ENCODE data around the gene MACROD2.

Gene MACROD2

DNA sequence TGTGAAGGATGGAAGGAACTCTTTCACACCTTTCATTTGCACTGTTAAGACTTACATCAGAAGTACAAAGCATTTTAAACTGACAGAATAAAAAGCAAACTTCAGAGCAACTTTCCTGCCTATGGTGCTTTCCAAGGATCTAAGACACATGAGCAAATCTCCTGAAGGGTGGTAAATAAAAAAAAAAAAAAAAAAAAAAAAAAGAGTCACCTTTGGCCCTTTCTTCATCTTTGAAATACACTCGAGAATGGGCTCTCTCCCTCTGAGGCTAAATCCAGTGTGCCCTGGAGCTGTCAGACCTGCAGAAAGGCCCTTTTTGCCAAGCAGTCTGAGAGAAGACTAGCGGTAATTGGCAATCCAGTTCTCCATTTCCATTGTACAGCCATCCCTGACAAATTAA lies 1455.9 kb downstream of the MACROD2 start:
- no peak for DNase-seq (ENCODE audit: low read depth in 1 of 2, low spot score in 1 of 2)

DNA sequence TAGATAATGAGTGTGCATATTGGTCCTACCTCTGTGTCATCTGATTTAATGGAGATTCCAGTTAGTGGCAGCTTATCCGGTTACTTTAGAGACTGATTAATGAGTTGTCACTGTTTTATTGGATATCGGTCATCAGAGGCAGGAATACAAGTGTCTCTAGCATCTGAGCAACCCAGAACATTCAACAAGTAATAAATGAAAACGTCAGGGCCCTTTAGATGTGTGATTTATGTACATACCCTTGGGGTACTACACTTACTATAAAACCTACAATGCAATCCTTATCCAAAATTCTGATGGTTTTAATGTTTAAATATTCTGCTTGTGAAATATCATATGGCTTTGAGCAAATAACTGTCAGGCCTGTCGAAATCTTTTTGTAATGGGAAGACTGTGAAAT lies 1460.0 kb downstream of the MACROD2 start:
- DNase-seq (ENCODE audit: low read depth in 1 of 2, low spot score in 1 of 2): no peak

GRCh38 chr20:15461938-15462337 lies 1466.6 kb downstream of the MACROD2 start:
- DNase-seq (ENCODE audit: low read depth in 1 of 2, low spot score in 1 of 2): no peak

DNA sequence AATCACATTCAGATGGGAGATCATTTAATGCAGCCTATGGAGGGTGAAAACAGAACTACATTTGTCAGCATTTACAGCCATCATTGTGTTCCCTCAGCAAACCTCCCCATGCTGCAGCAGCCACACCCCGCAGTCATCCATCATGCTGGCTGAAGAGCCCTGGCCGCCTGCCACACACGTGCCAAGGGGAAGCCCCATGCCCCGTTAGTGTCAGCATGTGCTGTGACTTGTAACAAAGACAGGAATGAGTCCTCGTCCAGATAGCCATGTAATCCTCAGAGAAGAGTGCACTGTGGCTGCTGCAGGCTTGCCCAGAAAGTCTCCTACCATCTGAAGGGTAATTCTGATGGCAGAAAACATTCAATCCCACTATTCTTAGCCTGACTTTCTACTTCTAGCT lies 1480.2 kb downstream of the MACROD2 start:
- DNase-seq (ENCODE audit: low read depth in 1 of 2, low spot score in 1 of 2): no peak

GRCh38 chr20:15476186-15476585 lies 1480.9 kb downstream of the MACROD2 start:
- DNase-seq (ENCODE audit: low read depth in 1 of 2, low spot score in 1 of 2): no peak

DNA sequence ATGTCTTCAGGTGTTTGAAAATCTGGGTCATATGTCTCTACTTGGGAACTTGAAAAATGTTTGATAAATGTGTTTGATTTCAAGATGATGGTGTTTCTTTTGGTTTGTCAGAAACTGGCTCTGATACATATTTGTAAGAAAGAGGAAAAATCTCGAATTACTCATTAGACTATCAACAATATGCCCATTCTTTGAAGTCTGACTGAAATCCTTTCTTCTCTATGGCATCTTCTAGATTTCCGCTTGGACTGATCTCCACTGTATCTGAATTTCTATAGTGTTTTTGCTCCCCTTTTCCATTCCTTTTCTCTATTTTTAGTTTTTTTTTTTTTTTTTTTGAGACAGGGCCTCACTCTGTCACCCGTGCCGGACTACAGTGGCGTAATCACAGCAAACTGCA lies 1481.5 kb downstream of the MACROD2 start:
- no peak for DNase-seq (ENCODE audit: low read depth in 1 of 2, low spot score in 1 of 2)

- DNase-seq (ENCODE audit: low read depth in 1 of 2, low spot score in 1 of 2): no peak
These were observed 1487.2 kb downstream of the MACROD2 start for GRCh38 chr20:15482525-15482924.

GRCh38 chr20:15485519-15485918 lies 1490.2 kb downstream of the MACROD2 start:
- DNase-seq (ENCODE audit: low read depth in 1 of 2, low spot score in 1 of 2): no peak

DNA sequence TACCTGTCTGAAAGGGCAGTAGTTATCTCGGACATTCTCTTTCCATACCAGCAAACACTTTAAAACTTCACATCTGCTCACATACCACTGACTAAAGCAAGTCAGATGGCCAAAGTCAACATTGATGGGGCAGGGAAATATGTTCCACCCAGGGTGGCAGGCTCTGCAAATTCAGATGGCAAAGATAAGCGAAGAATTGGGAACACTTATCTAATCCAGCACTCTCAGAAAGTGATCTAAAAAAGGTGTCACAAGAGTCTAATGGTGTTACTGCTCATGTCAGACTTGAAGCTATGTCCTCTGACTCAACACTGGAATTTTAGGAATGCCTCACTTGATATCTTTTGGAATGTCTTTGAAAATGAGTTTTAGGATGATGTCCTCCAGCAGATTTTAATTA lies 1491.7 kb downstream of the MACROD2 start:
- DNase-seq (ENCODE audit: low read depth in 1 of 2, low spot score in 1 of 2): no peak

DNA sequence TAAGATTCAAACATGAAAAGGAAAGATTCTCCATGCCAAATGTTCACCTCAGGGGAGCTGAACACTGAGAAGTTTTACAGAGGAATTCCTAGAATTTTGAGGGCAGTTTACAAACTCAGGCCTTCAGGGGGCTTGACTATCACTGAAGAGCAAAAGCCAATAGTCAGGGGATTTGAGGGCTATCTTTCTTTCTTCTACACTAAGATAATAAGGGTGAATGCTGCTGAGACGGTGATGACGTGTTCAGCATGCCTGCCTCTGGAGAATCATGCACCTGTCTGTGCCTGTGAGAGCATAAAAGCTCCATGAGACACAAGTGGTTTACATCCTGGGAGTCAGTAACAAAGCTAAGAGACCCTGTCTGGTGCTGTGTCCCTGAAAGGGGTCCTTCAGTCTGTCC lies 1492.4 kb downstream of the MACROD2 start:
- DNase-seq (ENCODE audit: low read depth in 1 of 2, low spot score in 1 of 2): no peak

- no peak for DNase-seq (ENCODE audit: low read depth in 1 of 2, low spot score in 1 of 2)
These were observed 1496.3 kb downstream of the MACROD2 start for GRCh38 chr20:15491575-15491974.

GRCh38 chr20:15494851-15495250 lies 1499.5 kb downstream of the MACROD2 start:
- no peak for DNase-seq (ENCODE audit: low read depth in 1 of 2, low spot score in 1 of 2)

- DNase-seq (ENCODE audit: low read depth in 1 of 2, low spot score in 1 of 2): no peak
These were observed 1501.3 kb downstream of the MACROD2 start for GRCh38 chr20:15496501-15497039.

DNA sequence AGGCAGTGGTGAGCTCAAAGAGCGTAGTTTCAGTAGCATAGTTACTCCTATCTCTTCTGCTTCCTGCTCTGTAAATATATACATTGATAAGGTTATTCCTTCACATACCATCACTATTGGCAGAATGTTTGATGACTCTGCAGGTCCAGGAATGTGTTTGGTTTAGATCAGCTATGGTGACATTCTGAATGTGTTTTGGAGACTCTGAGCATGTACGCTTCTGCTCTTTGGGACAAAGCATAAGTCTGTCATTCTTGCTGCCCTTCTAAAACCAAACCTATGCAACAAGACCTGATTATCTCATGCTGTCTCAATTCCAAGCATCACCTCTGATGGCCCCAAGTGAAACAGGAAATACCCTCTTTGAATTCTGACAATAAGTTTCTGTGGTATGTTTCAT lies 1503.6 kb downstream of the MACROD2 start:
- DNase-seq (ENCODE audit: low read depth in 1 of 2, low spot score in 1 of 2): no peak

GRCh38 chr20:15506311-15506710 lies 1511.0 kb downstream of the MACROD2 start:
- DNase-seq (ENCODE audit: low read depth in 1 of 2, low spot score in 1 of 2): no peak

GRCh38 chr20:15507151-15507550 lies 1511.8 kb downstream of the MACROD2 start:
- DNase-seq (ENCODE audit: low read depth in 1 of 2, low spot score in 1 of 2): no peak

DNA sequence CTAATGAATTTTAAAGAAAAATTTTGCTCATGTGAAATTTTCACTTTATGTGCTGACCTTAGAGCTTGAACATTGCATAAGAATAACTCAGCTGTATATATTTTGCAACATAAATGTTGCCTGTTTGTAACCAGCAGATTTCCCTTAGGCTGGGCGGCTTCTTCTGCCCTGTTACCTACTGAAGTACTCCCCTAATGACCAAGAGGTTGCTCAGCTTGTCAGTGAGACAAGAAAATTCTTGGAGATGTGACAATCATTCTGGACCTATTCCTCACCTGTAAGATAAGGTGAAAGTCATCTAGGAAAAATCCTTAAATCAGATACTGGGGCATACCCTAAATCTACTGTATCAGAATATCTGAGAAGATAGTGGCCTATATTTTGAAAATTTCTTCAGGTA lies 1516.2 kb downstream of the MACROD2 start:
- no peak for DNase-seq (ENCODE audit: low read depth in 1 of 2, low spot score in 1 of 2)

DNA sequence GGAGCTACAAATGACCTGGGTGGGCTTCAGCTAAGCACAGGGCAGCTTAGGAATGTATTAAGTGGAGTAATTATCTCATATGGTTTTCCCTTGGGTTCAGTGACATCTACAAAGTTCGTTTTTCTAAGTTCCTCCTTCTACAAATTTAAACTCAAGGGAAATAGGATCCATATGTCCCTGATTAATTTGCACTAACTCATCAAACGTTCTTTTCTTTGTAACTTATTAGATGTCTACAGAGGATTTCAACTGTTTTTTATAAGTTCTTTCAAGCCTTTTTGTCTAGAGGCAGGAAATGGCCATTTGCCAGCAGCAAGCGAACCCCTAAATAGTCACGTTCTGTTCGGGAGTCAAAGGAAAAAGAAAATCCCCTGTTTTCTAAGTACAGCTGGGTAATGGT lies 1517.6 kb downstream of the MACROD2 start:
- no peak for DNase-seq (ENCODE audit: low read depth in 1 of 2, low spot score in 1 of 2)

DNA sequence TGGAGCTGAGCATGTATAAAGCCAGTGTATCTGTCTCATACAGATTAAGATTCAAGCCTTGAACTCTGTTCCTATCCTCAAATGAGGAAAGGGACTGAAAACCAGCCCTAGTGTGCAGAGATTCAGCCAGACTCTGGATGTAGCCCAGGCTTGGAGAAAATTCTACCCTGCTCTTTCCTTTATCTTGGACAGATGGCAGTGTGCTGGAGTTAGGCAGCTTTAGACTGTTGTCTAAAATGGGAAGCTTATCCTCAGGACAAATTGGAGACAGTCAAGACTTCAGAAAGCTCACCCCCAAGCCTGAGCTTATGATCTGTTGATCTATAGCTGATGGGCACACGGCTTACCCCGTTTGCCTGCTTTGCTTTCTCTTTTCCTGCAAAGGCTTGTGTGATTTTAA lies 1520.4 kb downstream of the MACROD2 start:
- DNase-seq (ENCODE audit: low read depth in 1 of 2, low spot score in 1 of 2): no peak

- DNase-seq (ENCODE audit: low read depth in 1 of 2, low spot score in 1 of 2): no peak
These were observed 1525.7 kb downstream of the MACROD2 start for GRCh38 chr20:15520930-15521524.

DNA sequence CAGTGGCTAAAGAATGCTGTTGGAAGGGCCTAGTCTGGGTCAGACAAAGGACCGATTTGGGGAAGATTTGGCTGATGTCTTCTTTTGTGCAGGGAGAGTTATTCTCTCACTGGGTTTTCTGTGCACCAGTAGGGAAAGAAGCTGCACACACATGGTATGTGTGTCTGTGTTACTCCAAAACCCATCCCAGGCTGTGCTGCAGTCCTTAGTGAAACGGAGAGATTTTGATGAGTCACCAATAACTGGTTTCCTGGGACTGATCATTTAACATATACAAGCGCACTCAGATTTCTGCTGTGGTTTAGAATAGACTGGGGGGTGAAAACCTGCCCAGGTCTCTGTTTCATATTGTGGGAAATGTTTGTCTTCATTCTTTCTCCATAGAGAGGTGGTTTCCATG lies 1528.1 kb downstream of the MACROD2 start:
- DNase-seq (ENCODE audit: low read depth in 1 of 2, low spot score in 1 of 2): no peak

GRCh38 chr20:15528391-15529111 lies 1533.2 kb downstream of the MACROD2 start:
- no peak for DNase-seq (ENCODE audit: low read depth in 1 of 2, low spot score in 1 of 2)

DNA sequence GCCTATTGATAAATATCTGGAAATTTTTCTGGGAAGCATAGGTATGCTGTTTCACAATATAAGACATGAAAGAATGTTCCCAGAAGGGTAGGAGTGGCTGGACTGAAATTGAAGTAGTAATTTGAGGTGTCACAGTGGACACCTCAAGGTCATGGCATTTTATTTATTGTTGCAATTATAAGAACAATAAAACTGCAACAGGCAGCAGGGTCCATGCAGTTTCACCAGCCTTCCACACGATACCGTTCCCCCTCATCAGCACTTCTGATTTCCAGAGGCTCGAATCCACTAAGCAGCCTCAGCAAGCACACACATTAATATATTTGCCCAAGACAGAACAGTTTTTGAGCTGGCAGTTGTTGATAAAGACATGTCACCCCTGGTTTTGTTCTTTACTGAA lies 1540.5 kb downstream of the MACROD2 start:
- DNase-seq (ENCODE audit: low read depth in 1 of 2, low spot score in 1 of 2): no peak
